Astrocyte of the spinal cord (primary cell): ENCODE results near the gene NNMT.
A peak's percentile ranks its signal among the peaks of the same experiment; 100 is the strongest.

Experiments
- DNase-seq: peaks from one replicate; pipeline ENCODE4 v3.0.0; 2011; ENCODE audit warnings: low read depth, low spot score
- H3K4me3 ChIP-seq: 2 replicates; pipeline ENCODE4 v1.5.1; 2011; ENCODE audit warnings: low read depth, mild to moderate bottlenecking, low read length, moderate library complexity
- in situ Hi-C: cut with HindIII; loops from 2 replicates; pipeline ENCODE4 v1.10.0; 2017; ENCODE audit warnings: low sequenced_read_pairs
- TF ChIP-seq, protein P1 (sequence below): IDR thresholded peaks from 2 replicates; pipeline ENCODE4 v1.5.1; 2012; ENCODE audit warnings: low read depth, mild to moderate bottlenecking, low read length, inconsistent platforms

The NNMT gene

GRCh38 chr11:114293201-114293711 is 2.9 kb upstream of the NNMT start:
- in situ Hi-C loops = no loop called here
- TF ChIP-seq, protein P1, sequence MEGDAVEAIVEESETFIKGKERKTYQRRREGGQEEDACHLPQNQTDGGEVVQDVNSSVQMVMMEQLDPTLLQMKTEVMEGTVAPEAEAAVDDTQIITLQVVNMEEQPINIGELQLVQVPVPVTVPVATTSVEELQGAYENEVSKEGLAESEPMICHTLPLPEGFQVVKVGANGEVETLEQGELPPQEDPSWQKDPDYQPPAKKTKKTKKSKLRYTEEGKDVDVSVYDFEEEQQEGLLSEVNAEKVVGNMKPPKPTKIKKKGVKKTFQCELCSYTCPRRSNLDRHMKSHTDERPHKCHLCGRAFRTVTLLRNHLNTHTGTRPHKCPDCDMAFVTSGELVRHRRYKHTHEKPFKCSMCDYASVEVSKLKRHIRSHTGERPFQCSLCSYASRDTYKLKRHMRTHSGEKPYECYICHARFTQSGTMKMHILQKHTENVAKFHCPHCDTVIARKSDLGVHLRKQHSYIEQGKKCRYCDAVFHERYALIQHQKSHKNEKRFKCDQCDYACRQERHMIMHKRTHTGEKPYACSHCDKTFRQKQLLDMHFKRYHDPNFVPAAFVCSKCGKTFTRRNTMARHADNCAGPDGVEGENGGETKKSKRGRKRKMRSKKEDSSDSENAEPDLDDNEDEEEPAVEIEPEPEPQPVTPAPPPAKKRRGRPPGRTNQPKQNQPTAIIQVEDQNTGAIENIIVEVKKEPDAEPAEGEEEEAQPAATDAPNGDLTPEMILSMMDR = no peak
- no peak overlapping the region for H3K4me3 ChIP-seq
- peak; percentile 41 for DNase-seq

- H3K4me3 ChIP-seq = peak overlapping the region; percentile 80
- DNase-seq = no peak
- in situ Hi-C loops = no loop called here
- TF ChIP-seq, protein P1 = no peak
These were observed 590 bp downstream of the NNMT start for GRCh38 chr11:114296605-114297372.

DNA sequence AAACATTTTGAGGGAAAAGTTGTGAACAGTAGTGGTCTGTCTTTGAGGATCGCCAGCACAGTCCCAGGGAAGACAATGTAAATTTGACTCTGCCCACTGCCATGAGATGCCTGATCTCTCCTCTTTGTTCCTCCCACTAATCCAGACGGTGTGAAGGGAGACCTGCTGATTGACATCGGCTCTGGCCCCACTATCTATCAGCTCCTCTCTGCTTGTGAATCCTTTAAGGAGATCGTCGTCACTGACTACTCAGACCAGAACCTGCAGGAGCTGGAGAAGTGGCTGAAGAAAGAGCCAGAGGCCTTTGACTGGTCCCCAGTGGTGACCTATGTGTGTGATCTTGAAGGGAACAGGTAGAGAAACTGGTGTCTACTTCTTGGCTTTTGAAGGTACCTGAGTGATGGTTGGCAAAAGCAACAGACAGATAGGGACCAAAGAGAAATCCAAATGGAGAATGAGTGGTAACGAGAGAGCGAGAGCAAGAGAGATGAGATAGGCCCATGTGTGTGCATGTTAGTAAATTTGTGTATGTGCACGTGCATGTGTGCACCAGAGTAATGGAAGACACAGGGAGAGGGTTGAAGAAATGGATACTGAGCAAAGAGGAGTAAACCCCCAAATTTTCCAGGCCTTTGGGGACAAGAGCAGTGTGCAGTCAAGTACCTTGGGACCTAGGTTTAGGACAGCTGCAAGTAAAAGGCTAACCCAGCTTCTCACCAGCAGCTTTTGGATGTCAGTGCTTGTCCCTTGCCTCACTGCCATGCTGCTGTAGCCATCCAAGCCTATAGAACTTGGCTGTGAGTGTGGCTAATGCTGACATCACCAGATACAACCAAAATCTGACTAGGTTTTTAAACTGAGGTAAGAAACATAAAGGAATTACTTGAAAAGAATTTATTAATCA is 1.9 kb downstream of the NNMT start:
- in situ Hi-C loops = no loop called here
- DNase-seq = peak; percentile 43
- TF ChIP-seq, protein P1 = no peak
- peak overlapping the region; percentile 80 for H3K4me3 ChIP-seq

GRCh38 chr11:114298710-114299109 is 2.5 kb downstream of the NNMT start:
- TF ChIP-seq, protein P1 = no peak
- H3K4me3 ChIP-seq = peak overlapping the region; percentile 80
- in situ Hi-C loops = no loop called here
- DNase-seq = peak; percentile 42

DNA sequence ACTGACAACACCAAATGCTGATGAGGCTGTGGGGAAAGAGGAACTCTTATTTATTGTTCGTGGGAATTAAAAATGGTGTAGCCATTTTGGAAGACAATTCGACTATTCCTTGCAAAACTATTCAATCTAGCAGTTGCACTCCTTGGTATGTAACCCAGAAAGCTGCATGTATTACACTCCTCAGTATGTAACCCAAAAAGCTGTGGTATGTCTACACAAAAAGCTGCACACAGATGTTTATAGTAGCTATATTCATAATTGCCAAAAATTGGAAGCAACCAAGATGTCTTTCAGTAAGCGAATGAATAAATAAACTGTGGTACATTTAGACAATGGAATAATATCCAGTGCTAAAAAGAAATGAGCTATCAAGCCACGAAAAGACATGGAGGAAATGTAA is 4.9 kb downstream of the NNMT start:
- no peak for DNase-seq
- in situ Hi-C loops = no loop called here
- peak overlapping the region; percentile 80 for H3K4me3 ChIP-seq
- TF ChIP-seq, protein P1 = no peak

DNA sequence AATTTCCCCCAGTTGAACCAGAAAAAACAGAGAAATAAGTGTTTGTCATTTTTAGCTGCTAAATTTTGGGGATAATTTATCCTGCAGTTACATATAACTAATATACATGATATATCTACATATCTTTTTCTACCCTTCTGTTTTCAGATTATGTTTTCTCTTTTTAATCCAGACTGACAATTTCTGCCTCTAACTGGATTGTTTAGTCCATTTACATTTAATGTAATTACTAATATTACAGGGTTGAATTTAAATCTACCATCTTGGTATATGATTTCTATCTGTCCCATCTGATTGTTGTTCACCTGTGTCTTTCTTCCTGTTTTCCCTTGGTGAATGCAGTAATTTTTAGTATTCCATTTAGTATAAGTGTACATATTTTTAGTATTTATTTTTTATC is 5.7 kb downstream of the NNMT start:
- TF ChIP-seq, protein P1 = no peak
- H3K4me3 ChIP-seq = peak overlapping the region; percentile 80
- in situ Hi-C loops = no loop called here
- peak; percentile 17 for DNase-seq
